ENCODE measurements around the gene ATL1. TPM values are rescaled to one million over a fixed set of nuclear protein-coding genes. Genes with fewer than 3 reads are reported as not detected.

The ATL1 gene
- total RNA-seq, 1 experiment from 2014 or later: 3.1 TPM

GRCh38 chr14:50599700-50600444, 39.9 kb downstream of the ATL1 start:
- Mint-ChIP-seq H3K36me3 (ENCODE audit: insufficient read depth, unreplicated experiment) (no peaks in the 10 kb centered on the region), H3K4me1 (ENCODE audit: low read depth, unreplicated experiment) (no peaks in the 10 kb centered on the region), H3K27ac (ENCODE audit: unreplicated experiment) (no peak overlapping the region), H3K9me3 (ENCODE audit: low read depth, unreplicated experiment) (no peaks in the 10 kb centered on the region), H3K4me3 (ENCODE audit: low read depth, unreplicated experiment) (no peak overlapping the region), H3K27me3 (ENCODE audit: unreplicated experiment) (no peaks in the 10 kb centered on the region)
- no peak for TF ChIP-seq CTCF (IDR thresholded peaks at IDR 0.05; ENCODE audit: unreplicated experiment)
- CTCF ChIA-PET: interaction anchor here (0.7 to 2.2 kb wide), 3 partner anchors 22 to 177 kb away, joined by 3 to 9 read pairs (median 6); no protein-coding TSS in a partner anchor
- intact Hi-C loops (cut with micrococcal nuclease; ENCODE audit: unreplicated experiment): loop anchor here (1.0 to 5.0 kb wide), 2 partner anchors 173 to 262 kb away; no protein-coding TSS in a partner anchor
- no TSS peak for BruUV-seq (replicated peaks)
- DNase-seq: no peak

DNA sequence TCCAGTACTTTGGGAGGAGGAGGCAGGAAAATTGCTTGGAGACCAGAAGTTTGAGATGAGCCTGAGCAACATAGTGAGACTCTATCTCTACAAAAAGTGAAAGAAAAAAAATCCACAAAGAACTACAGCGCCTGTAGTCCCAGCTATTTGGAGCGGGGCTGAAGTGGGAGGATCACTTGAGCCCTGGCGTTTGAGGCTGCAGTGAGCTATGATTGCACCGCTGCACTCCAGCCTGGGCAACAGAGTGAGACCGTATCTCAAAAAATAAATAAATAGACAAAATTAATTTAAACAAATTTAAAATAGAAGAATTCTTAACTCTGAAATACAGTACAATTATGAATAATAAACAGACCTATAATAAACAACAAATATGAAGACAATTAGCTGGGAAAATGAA, 40.9 kb downstream of the ATL1 start:
- intact Hi-C loops (cut with micrococcal nuclease; ENCODE audit: unreplicated experiment): loop anchor here (1.0 to 5.0 kb wide), 2 partner anchors 172 to 261 kb away; no protein-coding TSS in a partner anchor
- TF ChIP-seq CTCF (IDR thresholded peaks at IDR 0.05; ENCODE audit: unreplicated experiment): no peak
- Mint-ChIP-seq H3K4me3 (ENCODE audit: low read depth, unreplicated experiment) (no peak overlapping the region), H3K4me1 (ENCODE audit: low read depth, unreplicated experiment) (no peaks in the 10 kb centered on the region), H3K27ac (ENCODE audit: unreplicated experiment) (no peak overlapping the region), H3K9me3 (ENCODE audit: low read depth, unreplicated experiment) (no peaks in the 10 kb centered on the region), H3K36me3 (ENCODE audit: insufficient read depth, unreplicated experiment) (no peaks in the 10 kb centered on the region), H3K27me3 (ENCODE audit: unreplicated experiment) (no peaks in the 10 kb centered on the region)
- no TSS peak for BruUV-seq (replicated peaks)
- no peak for DNase-seq
- CTCF ChIA-PET: interaction anchor here (0.9 to 2.2 kb wide), 5 partner anchors 113 to 260 kb away, joined by 3 to 9 read pairs (median 5); no protein-coding TSS in a partner anchor

- H3K27me3 Mint-ChIP-seq (ENCODE audit: unreplicated experiment): no peaks in the 10 kb centered on the region
- no peak for DNase-seq
- no TSS peak for BruUV-seq (replicated peaks)
- no peaks in the 10 kb centered on the region for H3K4me1 Mint-ChIP-seq (ENCODE audit: low read depth, unreplicated experiment)
- intact Hi-C loops (cut with micrococcal nuclease; ENCODE audit: unreplicated experiment): loop anchor here (5.0 kb wide), 1 partner anchor 261 kb away; no protein-coding TSS in a partner anchor
- CTCF ChIA-PET: interaction anchor here (0.6 to 2.2 kb wide), 6 partner anchors 12 to 259 kb away, joined by 3 to 9 read pairs (median 4); no protein-coding TSS in a partner anchor
- H3K27ac Mint-ChIP-seq (ENCODE audit: unreplicated experiment): no peak overlapping the region
- no peak overlapping the region for H3K4me3 Mint-ChIP-seq (ENCODE audit: low read depth, unreplicated experiment)
- H3K36me3 Mint-ChIP-seq (ENCODE audit: insufficient read depth, unreplicated experiment): no peaks in the 10 kb centered on the region
- no peak for TF ChIP-seq CTCF (IDR thresholded peaks at IDR 0.05; ENCODE audit: unreplicated experiment)
- H3K9me3 Mint-ChIP-seq (ENCODE audit: low read depth, unreplicated experiment): no peaks in the 10 kb centered on the region
These were observed 41.4 kb downstream of the ATL1 start for GRCh38 chr14:50601394-50601793.

DNA sequence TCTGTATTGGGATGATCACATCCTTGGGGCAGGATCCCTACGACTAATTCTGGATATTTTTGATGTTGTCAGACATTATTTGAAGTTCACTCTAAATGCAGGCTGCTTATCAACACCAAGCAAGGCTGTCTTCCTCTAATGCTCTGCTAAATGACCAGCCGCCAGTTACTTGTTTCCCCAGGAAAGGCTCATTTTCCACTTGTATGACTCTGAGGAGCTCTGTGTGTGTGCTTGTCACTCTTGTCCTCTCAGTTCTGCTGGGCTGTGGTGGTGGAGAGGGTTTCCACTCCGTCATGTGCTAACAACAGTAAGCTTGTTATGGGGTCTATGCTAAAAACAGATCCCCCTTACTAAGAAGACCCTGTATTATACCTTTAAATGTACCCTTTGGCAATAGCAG, 42.1 kb downstream of the ATL1 start:
- CTCF ChIA-PET: interaction anchor here (0.6 to 2.2 kb wide), 5 partner anchors 13 to 258 kb away, joined by 3 to 9 read pairs (median 5); no protein-coding TSS in a partner anchor
- BruUV-seq (replicated peaks): no TSS peak
- H3K27me3 Mint-ChIP-seq (ENCODE audit: unreplicated experiment): no peaks in the 10 kb centered on the region
- no peaks in the 10 kb centered on the region for H3K4me1 Mint-ChIP-seq (ENCODE audit: low read depth, unreplicated experiment)
- no peak for TF ChIP-seq CTCF (IDR thresholded peaks at IDR 0.05; ENCODE audit: unreplicated experiment)
- no peak overlapping the region for H3K27ac Mint-ChIP-seq (ENCODE audit: unreplicated experiment)
- no peaks in the 10 kb centered on the region for H3K36me3 Mint-ChIP-seq (ENCODE audit: insufficient read depth, unreplicated experiment)
- no peak for DNase-seq
- H3K9me3 Mint-ChIP-seq (ENCODE audit: low read depth, unreplicated experiment): no peaks in the 10 kb centered on the region
- H3K4me3 Mint-ChIP-seq (ENCODE audit: low read depth, unreplicated experiment): no peak overlapping the region
- intact Hi-C loops (cut with micrococcal nuclease; ENCODE audit: unreplicated experiment): loop anchor here (5.0 kb wide), 1 partner anchor 260 kb away; no protein-coding TSS in a partner anchor
